Mucosa of descending colon (tissue), 3 donors: Measurements from ENCODE around the gene PARD3B. TPM values are rescaled to one million over a fixed set of nuclear protein-coding genes. Genes with fewer than 3 reads are reported as not detected.

Source experiments
- ATAC-seq: fragments of 200-7000 bp; cut with Tn5 transposase; one replicate; pipeline ENCODE4 v1.9.1; 2020; ENCODE audit warnings: mild to moderate bottlenecking, moderate library complexity
- DNase-seq, 3 donors: peaks; one replicate each; pipeline ENCODE4 v3.0.0-alpha.2; 2020
- H3K36me3 ChIP-seq: fragments of 200-600 bp; one replicate; pipeline ENCODE4 v1.8.0; 2021; ENCODE audit warnings: low read depth, mild to moderate bottlenecking
- H3K4me1 ChIP-seq: fragments of 200-600 bp; one replicate; pipeline ENCODE4 v1.8.0; 2021; ENCODE audit warnings: low read depth, mild to moderate bottlenecking
- H3K4me3 ChIP-seq: fragments of 200-600 bp; one replicate; pipeline ENCODE4 v1.8.0; 2021; ENCODE audit warnings: mild to moderate bottlenecking
- H3K9me3 ChIP-seq: fragments of 200-600 bp; one replicate; pipeline ENCODE4 v1.8.0; 2021; ENCODE audit warnings: mild to moderate bottlenecking
- CTCF ChIP-seq: fragments of 200-600 bp; IDR thresholded peaks from one replicate; pipeline ENCODE4 v1.8.0; 2022; ENCODE audit warnings: antibody characterized with exemption, mild to moderate bottlenecking
- intact Hi-C, 2 donors: fragments of 100-400 bp; cut with DNase I in 1 of 2; cut with micrococcal nuclease in 1 of 2; formaldehyde crosslinking; loops; one replicate each; pipeline versions ENCODE4 v1.11.0 to v1.11.1; 2022; cut with DNase I, micrococcal nuclease
- total RNA-seq, 3 donors: library from RNA; stranded (reverse); fragmentation: NEBNext Ultra II Directional in 2 of 3; extraction: Animal tissue kit (Norgen Biotek cat#: 25700) in 2 of 3; gene quantifications; one replicate each; pipeline versions ENCODE4 v1.2.1 to v1.2.4, GENCODE V29; 2021 to 2023
- donor health status: DM: no; HTN: no; CAD: no; lungs with moderate emphysema.
- donor health status: DM: no; HTN: no; CAD: no.
- donor health status: DM: no; HTN: yes; CAD: no.

PARD3B gene
- total RNA-seq, 3 donors from 2014 or later, result 21.1 to 56.8 (median 44.0) TPM

- Histone ChIP-seq H3K4me1 (no peaks in the 10 kb centered on the region), H3K36me3 (no peaks in the 10 kb centered on the region), H3K4me3 (no peak overlapping the region), H3K9me3 (no peaks in the 10 kb centered on the region)
- intact Hi-C loops, result no loop called here
- DNase-seq, result no peak
- no peak for ATAC-seq
- TF ChIP-seq CTCF, result no peak
Measured at GRCh38 chr2:205337274-205337673, 792.0 kb downstream of the PARD3B start.

GRCh38 chr2:205338156-205338555 is 792.9 kb downstream of the PARD3B start:
- DNase-seq (no peak), ATAC-seq (no peak)
- H3K9me3 ChIP-seq, result no peaks in the 10 kb centered on the region
- H3K4me1 ChIP-seq, result no peaks in the 10 kb centered on the region
- no peak overlapping the region for H3K4me3 ChIP-seq
- intact Hi-C loops, result no loop called here
- no peak for TF ChIP-seq CTCF
- H3K36me3 ChIP-seq, result no peaks in the 10 kb centered on the region

GRCh38 chr2:205343103-205343502 is 797.8 kb downstream of the PARD3B start:
- H3K4me3 ChIP-seq, result no peak overlapping the region
- no peaks in the 10 kb centered on the region for H3K9me3 ChIP-seq
- DNase-seq (no peak), ATAC-seq (no peak)
- intact Hi-C loops, result no loop called here
- H3K4me1 ChIP-seq, result no peaks in the 10 kb centered on the region
- no peak for TF ChIP-seq CTCF
- no peaks in the 10 kb centered on the region for H3K36me3 ChIP-seq

- no peak for TF ChIP-seq CTCF
- no peak overlapping the region for H3K4me3 ChIP-seq
Measured at GRCh38 chr2:205346649-205347048, 801.4 kb downstream of the PARD3B start.

GRCh38 chr2:205347899-205348298 is 802.6 kb downstream of the PARD3B start:
- intact Hi-C loops, result no loop called here
- ATAC-seq, result no peak
- no peaks in the 10 kb centered on the region for H3K4me1 ChIP-seq
- no peaks in the 10 kb centered on the region for H3K36me3 ChIP-seq
- H3K9me3 ChIP-seq, result no peaks in the 10 kb centered on the region
- TF ChIP-seq CTCF, result no peak
- no peak overlapping the region for H3K4me3 ChIP-seq
- DNase-seq, result no peak

More at GRCh38 chr2:205346649-205347048, 801.4 kb downstream of the PARD3B start:
- Histone ChIP-seq H3K4me1 (no peaks in the 10 kb centered on the region), H3K9me3 (no peaks in the 10 kb centered on the region), H3K36me3 (no peaks in the 10 kb centered on the region)
- intact Hi-C loops, result no loop called here
- no peak for DNase-seq
- no peak for ATAC-seq

GRCh38 chr2:205352094-205352493 is 806.8 kb downstream of the PARD3B start:
- ATAC-seq (no peak), DNase-seq (no peak)
- Histone ChIP-seq H3K4me1 (no peaks in the 10 kb centered on the region), H3K36me3 (no peaks in the 10 kb centered on the region), H3K4me3 (no peak overlapping the region), H3K9me3 (no peaks in the 10 kb centered on the region)
- intact Hi-C loops, result loop anchor here in 1 of 2 donors (10.0 kb wide), 1 partner anchor 337 kb away; no protein-coding TSS in a partner anchor
- no peak for TF ChIP-seq CTCF
